ENCODE data around the gene ODF2. TPM values are rescaled to one million over a fixed set of nuclear protein-coding genes. Genes with fewer than 3 reads are reported as not detected.
A peak's percentile ranks its signal among the peaks of the same experiment; 100 is the strongest.
"Not testable (repeated sequence)": the region's sequence is repeated elsewhere in the genome, so short reads cannot be mapped to it uniquely, and the experiment has no call there.

ODF2 gene
- total RNA-seq, 3 donors from 2014 or later: 23.1 to 27.9 (median 25.1) TPM

GRCh38 chr9:128505414-128505765 is 49.6 kb downstream of the ODF2 start:
- Histone ChIP-seq H3K27me3 (no peaks in the 10 kb centered on the region), H3K36me3 (no peaks in the 10 kb centered on the region), H3K4me1 (peaks cover 0 to 7% of the 10 kb centered on the region in 2 donors), H3K9me3 (no peaks in the 10 kb centered on the region), H3K27ac (peak overlapping the region; percentile 87 to 93), H3K4me3 (peak overlapping the region; percentile 90 to 96 (median 93))
- DNase-seq (ENCODE audit: low spot score in 2 of 2): no peak
- intact Hi-C loops (cut with DNase I; ENCODE audit: low total_unique reads): no loop called here
- TF ChIP-seq, protein P1, sequence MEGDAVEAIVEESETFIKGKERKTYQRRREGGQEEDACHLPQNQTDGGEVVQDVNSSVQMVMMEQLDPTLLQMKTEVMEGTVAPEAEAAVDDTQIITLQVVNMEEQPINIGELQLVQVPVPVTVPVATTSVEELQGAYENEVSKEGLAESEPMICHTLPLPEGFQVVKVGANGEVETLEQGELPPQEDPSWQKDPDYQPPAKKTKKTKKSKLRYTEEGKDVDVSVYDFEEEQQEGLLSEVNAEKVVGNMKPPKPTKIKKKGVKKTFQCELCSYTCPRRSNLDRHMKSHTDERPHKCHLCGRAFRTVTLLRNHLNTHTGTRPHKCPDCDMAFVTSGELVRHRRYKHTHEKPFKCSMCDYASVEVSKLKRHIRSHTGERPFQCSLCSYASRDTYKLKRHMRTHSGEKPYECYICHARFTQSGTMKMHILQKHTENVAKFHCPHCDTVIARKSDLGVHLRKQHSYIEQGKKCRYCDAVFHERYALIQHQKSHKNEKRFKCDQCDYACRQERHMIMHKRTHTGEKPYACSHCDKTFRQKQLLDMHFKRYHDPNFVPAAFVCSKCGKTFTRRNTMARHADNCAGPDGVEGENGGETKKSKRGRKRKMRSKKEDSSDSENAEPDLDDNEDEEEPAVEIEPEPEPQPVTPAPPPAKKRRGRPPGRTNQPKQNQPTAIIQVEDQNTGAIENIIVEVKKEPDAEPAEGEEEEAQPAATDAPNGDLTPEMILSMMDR (IDR thresholded peaks at IDR 0.05): no peak
- no peak for TF ChIP-seq POLR2AphosphoS5 (IDR thresholded peaks at IDR 0.05)
- TF ChIP-seq POLR2A (IDR thresholded peaks at IDR 0.05): no peak

DNA sequence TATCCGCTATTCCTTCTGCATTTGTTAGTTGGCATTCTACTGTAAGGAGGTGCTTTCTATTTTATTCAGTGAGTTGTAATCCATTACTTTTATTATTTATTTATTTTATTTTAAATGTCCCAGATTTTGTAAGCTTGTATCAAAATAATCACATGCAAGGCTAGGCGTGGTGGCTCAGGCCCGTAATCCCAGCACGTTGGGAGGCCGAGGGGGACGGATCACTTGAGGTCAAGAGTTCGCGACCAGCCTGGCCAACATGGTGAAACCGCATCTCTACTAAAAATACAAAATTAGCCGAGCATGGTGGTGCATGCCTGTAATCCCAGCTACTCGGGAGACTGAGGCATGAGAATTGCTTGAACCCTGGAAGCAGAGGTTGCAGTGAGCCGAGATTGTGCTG is 50.1 kb downstream of the ODF2 start:
- H3K27me3 ChIP-seq; H3K36me3 ChIP-seq; H3K9me3 ChIP-seq; H3K4me3 ChIP-seq; H3K4me1 ChIP-seq; DNase-seq (ENCODE audit: low spot score in 2 of 2); intact Hi-C loops (cut with DNase I; ENCODE audit: low total_unique reads); H3K27ac ChIP-seq: not testable (repeated sequence)

GRCh38 chr9:128512820-128513219 is 57.0 kb downstream of the ODF2 start:
- Histone ChIP-seq H3K4me3 (no peak overlapping the region), H3K4me1 (no peaks in the 10 kb centered on the region), H3K27me3 (no peaks in the 10 kb centered on the region), H3K27ac (no peak overlapping the region), H3K36me3 (no peaks in the 10 kb centered on the region), H3K9me3 (no peaks in the 10 kb centered on the region)
- TF ChIP-seq POLR2AphosphoS5 (IDR thresholded peaks at IDR 0.05) (no peak), POLR2A (IDR thresholded peaks at IDR 0.05) (no peak)
- TF ChIP-seq, protein P1 (IDR thresholded peaks at IDR 0.05): no peak
- no peak for DNase-seq (ENCODE audit: low spot score in 2 of 2)
- intact Hi-C loops (cut with DNase I; ENCODE audit: low total_unique reads): no loop called here

- intact Hi-C loops (cut with DNase I; ENCODE audit: low total_unique reads): no loop called here
- H3K4me1 ChIP-seq: no peaks in the 10 kb centered on the region
- no peaks in the 10 kb centered on the region for H3K27me3 ChIP-seq
- TF ChIP-seq POLR2A (IDR thresholded peaks at IDR 0.05) (no peak), POLR2AphosphoS5 (IDR thresholded peaks at IDR 0.05) (no peak)
- H3K36me3 ChIP-seq: no peaks in the 10 kb centered on the region
- H3K27ac ChIP-seq: no peak overlapping the region
- DNase-seq (ENCODE audit: low spot score in 2 of 2): no peak
- no peaks in the 10 kb centered on the region for H3K9me3 ChIP-seq
- no peak overlapping the region for H3K4me3 ChIP-seq
These were observed 66.2 kb downstream of the ODF2 start for GRCh38 chr9:128521956-128522355.

- intact Hi-C loops (cut with DNase I; ENCODE audit: low total_unique reads): no loop called here
- no peak for DNase-seq (ENCODE audit: low spot score in 2 of 2)
These were observed 67.6 kb downstream of the ODF2 start for GRCh38 chr9:128523199-128523925.

GRCh38 chr9:128526720-128527119 is 70.9 kb downstream of the ODF2 start:
- intact Hi-C loops (cut with DNase I; ENCODE audit: low total_unique reads): no loop called here
- Histone ChIP-seq H3K36me3 (no peaks in the 10 kb centered on the region), H3K27ac (no peak overlapping the region)

More at GRCh38 chr9:128523199-128523925, 67.6 kb downstream of the ODF2 start:
- Histone ChIP-seq H3K4me3 (no peak overlapping the region), H3K9me3 (no peaks in the 10 kb centered on the region), H3K4me1 (no peaks in the 10 kb centered on the region), H3K27ac (peak overlapping the region in 1 of 2 donors; percentile 17), H3K36me3 (no peaks in the 10 kb centered on the region), H3K27me3 (no peaks in the 10 kb centered on the region)
- no peak for TF ChIP-seq POLR2AphosphoS5 (IDR thresholded peaks at IDR 0.05)

More at GRCh38 chr9:128526720-128527119, 70.9 kb downstream of the ODF2 start:
- TF ChIP-seq, protein P1 (IDR thresholded peaks at IDR 0.05): no peak
- TF ChIP-seq POLR2A (IDR thresholded peaks at IDR 0.05) (no peak), POLR2AphosphoS5 (IDR thresholded peaks at IDR 0.05) (no peak)
- Histone ChIP-seq H3K9me3 (no peaks in the 10 kb centered on the region), H3K4me3 (no peak overlapping the region), H3K4me1 (no peaks in the 10 kb centered on the region), H3K27me3 (no peaks in the 10 kb centered on the region)
- no peak for DNase-seq (ENCODE audit: low spot score in 2 of 2)

Data from breast epithelium (tissue), 4 donors.